HCT116 (cell line): ENCODE measurements around the gene IQUB. TPM values are rescaled to one million over a fixed set of nuclear protein-coding genes. Genes with fewer than 3 reads are reported as not detected.

ENCODE experiments used
- ATAC-seq: fragments of 200-7000 bp; cut with Tn5 transposase; 2 replicates; pipeline ENCODE4 v1.9.1; 2020; ENCODE audit warnings: mild to moderate bottlenecking, moderate library complexity
- BruUV-seq: library from RNA; stranded (reverse); fragments of 400-500 nt; replicated peaks from 2 replicates; lab custom pipeline; 2021; lab: Mats Ljungman, UMichigan
- CTCF ChIA-PET: fragments of 300-600 bp; sonication (Branson Sonifier 250); formaldehyde crosslinking; loops from one replicate; lab custom pipeline; 2021; ENCODE audit warnings: antibody characterized with exemption; lab: Charles Lee
- POLR2A ChIA-PET: fragments of 300-600, 350-600 bp; sonication (Branson Sonifier 250); formaldehyde crosslinking; loops from one replicate; lab custom pipeline; 2021; ENCODE audit warnings: antibody characterized with exemption; lab: Charles Lee
- RAD21 ChIA-PET, 2 experiments: fragments of 300-600 bp; sonication (Branson Sonifier 250); formaldehyde crosslinking; loops; one replicate each; lab custom pipeline; 2023; ENCODE audit warnings: low total read pairs in 2 of 2; ENCODE audit not compliant: uncharacterized antibody in 2 of 2, unreplicated experiment in 2 of 2, low non-redundant PET in 1 of 2; lab: Charles Lee
- DNase-seq: peaks from one replicate; pipeline ENCODE4 v3.0.0-alpha.2; 2010; ENCODE audit warnings: low read depth, low spot score
- H2AFZ ChIP-seq: fragments of 200-600 bp; shearing (Covaris generic), sonication (generic); 2 replicates; pipeline ENCODE4 v1.6.1; 2017; ENCODE audit warnings: low read depth, mixed run types, mixed read lengths, antibody characterized with exemption, low read length; ENCODE audit not compliant: poor library complexity, severe bottlenecking
- H3K27ac ChIP-seq: 2 replicates; pipeline ENCODE4 v1.5.1; 2012; ENCODE audit warnings: low read depth, low read length
- H3K27me3 ChIP-seq: fragments of 200-600 bp; sonication (generic); 2 replicates; pipeline ENCODE4 v1.6.1; 2016; ENCODE audit warnings: mixed run types, low read length, mixed read lengths; ENCODE audit not compliant: insufficient read depth
- H3K36me3 ChIP-seq, 2 experiments: fragments of 200-500 bp in 1 of 2; fragments of 200-600 bp in 1 of 2; sonication (Bioruptor generic) in 1 of 2; sonication (generic) in 1 of 2; 2 replicates each; pipeline versions ENCODE4 v1.5.1 to v1.6.1; 2014 to 2016; ENCODE audit warnings: low read length in 2 of 2, inconsistent platforms in 1 of 2, mixed read lengths in 1 of 2, mixed run types in 1 of 2; ENCODE audit not compliant: insufficient read depth in 2 of 2, control insufficient read depth in 1 of 2
- H3K4me1 ChIP-seq, 2 experiments: fragments of 200-600 bp in 1 of 2; sonication (generic) in 1 of 2; 2 replicates each; pipeline versions ENCODE4 v1.5.1 to v1.6.1; 2012 to 2017; ENCODE audit warnings: low read length in 2 of 2, inconsistent platforms in 1 of 2, mild to moderate bottlenecking in 1 of 2, mixed read lengths in 1 of 2, mixed run types in 1 of 2, moderate library complexity in 1 of 2; ENCODE audit not compliant: insufficient read depth in 2 of 2, control insufficient read depth in 1 of 2
- H3K4me2 ChIP-seq: fragments of 200-600 bp; sonication (generic); 2 replicates; pipeline ENCODE4 v1.6.1; 2017; ENCODE audit warnings: mixed run types, low read length, mixed read lengths
- H3K4me3 ChIP-seq, 2 experiments: fragments of 200-600 bp in 1 of 2; sonication (generic) in 1 of 2; replicated peaks in 1 of 2; 2 replicates each; pipeline ENCODE4 v1.5.1; 2011 to 2016; ENCODE audit warnings: low read length in 2 of 2, control low read depth in 1 of 2, low read depth in 1 of 2, mild to moderate bottlenecking in 1 of 2, mixed read lengths in 1 of 2, mixed run types in 1 of 2
- H3K79me2 ChIP-seq: fragments of 200-600 bp; sonication (generic); 2 replicates; pipeline ENCODE4 v1.6.1; 2017; ENCODE audit warnings: mild to moderate bottlenecking, mixed run types, low read length, moderate library complexity, mixed read lengths; ENCODE audit not compliant: insufficient read depth
- H3K9ac ChIP-seq: fragments of 200-600 bp; sonication (generic); 2 replicates; pipeline ENCODE4 v1.6.1; 2016; ENCODE audit warnings: low read length, mixed read lengths
- H3K9me2 ChIP-seq: fragments of 200-600 bp; sonication (generic), shearing (Covaris generic); 2 replicates; pipeline ENCODE4 v1.6.1; 2017; ENCODE audit warnings: mixed run types, mild to moderate bottlenecking, moderate library complexity; ENCODE audit not compliant: insufficient read depth
- H3K9me3 ChIP-seq, 2 experiments: fragments of 200-500 bp in 1 of 2; fragments of 200-600 bp in 1 of 2; sonication (Bioruptor generic) in 1 of 2; sonication (generic) in 1 of 2; 2 replicates each; pipeline ENCODE4 v1.6.1; 2014 to 2017; ENCODE audit warnings: low read length in 2 of 2, mixed read lengths in 2 of 2, inconsistent platforms in 1 of 2, low read depth in 1 of 2, mild to moderate bottlenecking in 1 of 2, mixed run types in 1 of 2, moderate library complexity in 1 of 2; ENCODE audit not compliant: control insufficient read depth in 1 of 2, insufficient read depth in 1 of 2
- H4K20me1 ChIP-seq: fragments of 200-600 bp; sonication (generic), shearing (Covaris generic); 2 replicates; pipeline ENCODE4 v1.6.1; 2017; ENCODE audit warnings: mixed run types, mild to moderate bottlenecking, moderate library complexity; ENCODE audit not compliant: insufficient read depth
- CEBPB ChIP-seq: IDR thresholded peaks from 2 replicates; pipeline ENCODE4 v1.6.1; 2012; ENCODE audit warnings: low read depth
- EZH2 ChIP-seq: fragments of 200-600 bp; sonication (generic); IDR thresholded peaks from 2 replicates; pipeline ENCODE4 v1.6.1; 2017; ENCODE audit warnings: antibody characterized with exemption, mixed run types
- JUND ChIP-seq: IDR thresholded peaks from 2 replicates; pipeline ENCODE4 v1.6.1; 2012
- SP1 ChIP-seq: IDR thresholded peaks from 2 replicates; pipeline ENCODE4 v1.6.1; 2012; ENCODE audit warnings: low read depth
- SRF ChIP-seq: IDR thresholded peaks from 2 replicates; pipeline ENCODE4 v1.6.1; 2012; ENCODE audit warnings: low read depth
- TCF7L2 ChIP-seq: IDR thresholded peaks from 2 replicates; pipeline ENCODE4 v1.7.0; 2011; ENCODE audit warnings: borderline replicate concordance, inconsistent platforms; ENCODE audit not compliant: insufficient read depth, insufficient read length; ENCODE audit errors: extremely low read depth
- intact Hi-C: fragments of 100-400 bp; cut with micrococcal nuclease; formaldehyde crosslinking; loops from 2 replicates; pipeline ENCODE4 v1.10.0; 2022
- total RNA-seq: library from RNA; stranded (reverse); gene quantifications from one replicate; pipeline ENCODE4 v1.2.1, GENCODE V29; 2021; ENCODE audit not compliant: unreplicated experiment
- TF ChIP-seq, protein P1 (sequence below): IDR thresholded peaks from 2 replicates; pipeline ENCODE4 v1.6.1; 2012
- TF ChIP-seq, protein P2 (sequence below): IDR thresholded peaks from 2 replicates; pipeline ENCODE4 v1.6.1; 2011; ENCODE audit warnings: mild to moderate bottlenecking, low read length, moderate library complexity; ENCODE audit not compliant: insufficient replicate concordance; ENCODE audit errors: extremely low read depth

IQUB gene
- total RNA-seq, 1 experiment from 2014 or later, result 0.79 TPM

DNA sequence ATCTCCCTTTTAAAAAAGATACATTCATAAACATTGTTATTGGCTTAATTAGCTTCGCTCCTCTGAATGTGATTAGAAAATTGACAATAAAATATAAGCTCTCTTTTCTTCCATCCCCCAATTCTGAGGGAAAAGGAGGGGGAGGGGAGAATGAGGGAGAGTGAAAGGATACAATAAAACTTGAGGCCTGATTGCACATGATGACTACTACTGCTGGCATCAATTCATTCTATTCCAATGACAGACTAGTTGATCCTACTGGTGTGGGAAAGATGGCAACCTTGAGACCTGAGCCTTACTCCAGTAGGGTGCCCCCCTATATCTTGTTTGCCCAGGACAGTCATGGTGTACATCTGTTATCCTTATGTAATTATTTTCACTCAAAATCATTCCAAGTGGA, 4.5 kb upstream of the IQUB start:
- BruUV-seq, result no TSS peak
- no peaks in the 10 kb centered on the region for H3K27me3 ChIP-seq
- ATAC-seq (no peak), DNase-seq (no peak)
- peaks cover 11 to 31% of the 10 kb centered on the region in 2 experiments for H3K4me1 ChIP-seq
- CTCF ChIA-PET, result interaction anchor here (3.0 kb wide), 1 partner anchor 45 kb away, joined by 13 read pairs; no protein-coding TSS in a partner anchor
- RAD21 ChIA-PET, result no interaction called here
- peak overlapping the region; percentile 60 for H3K4me2 ChIP-seq
- no peaks in the 10 kb centered on the region for H3K36me3 ChIP-seq
- H3K9me2 ChIP-seq, result no peaks in the 10 kb centered on the region
- TF ChIP-seq JUND (no peak), TCF7L2 (no peak), SRF (no peak), EZH2 (no peak), SP1 (no peak), CEBPB (no peak)
- TF ChIP-seq, protein P1, sequence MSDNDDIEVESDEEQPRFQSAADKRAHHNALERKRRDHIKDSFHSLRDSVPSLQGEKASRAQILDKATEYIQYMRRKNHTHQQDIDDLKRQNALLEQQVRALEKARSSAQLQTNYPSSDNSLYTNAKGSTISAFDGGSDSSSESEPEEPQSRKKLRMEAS, result no peak
- TF ChIP-seq, protein P2, sequence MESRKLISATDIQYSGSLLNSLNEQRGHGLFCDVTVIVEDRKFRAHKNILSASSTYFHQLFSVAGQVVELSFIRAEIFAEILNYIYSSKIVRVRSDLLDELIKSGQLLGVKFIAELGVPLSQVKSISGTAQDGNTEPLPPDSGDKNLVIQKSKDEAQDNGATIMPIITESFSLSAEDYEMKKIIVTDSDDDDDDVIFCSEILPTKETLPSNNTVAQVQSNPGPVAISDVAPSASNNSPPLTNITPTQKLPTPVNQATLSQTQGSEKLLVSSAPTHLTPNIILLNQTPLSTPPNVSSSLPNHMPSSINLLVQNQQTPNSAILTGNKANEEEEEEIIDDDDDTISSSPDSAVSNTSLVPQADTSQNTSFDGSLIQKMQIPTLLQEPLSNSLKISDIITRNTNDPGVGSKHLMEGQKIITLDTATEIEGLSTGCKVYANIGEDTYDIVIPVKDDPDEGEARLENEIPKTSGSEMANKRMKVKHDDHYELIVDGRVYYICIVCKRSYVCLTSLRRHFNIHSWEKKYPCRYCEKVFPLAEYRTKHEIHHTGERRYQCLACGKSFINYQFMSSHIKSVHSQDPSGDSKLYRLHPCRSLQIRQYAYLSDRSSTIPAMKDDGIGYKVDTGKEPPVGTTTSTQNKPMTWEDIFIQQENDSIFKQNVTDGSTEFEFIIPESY, result no peak
- TF ChIP-seq, all 23 proteins: peak for 0
- H3K27ac ChIP-seq, result no peak overlapping the region
- H3K79me2 ChIP-seq, result no peaks in the 10 kb centered on the region
- H2AFZ ChIP-seq, result no peak overlapping the region
- POLR2A ChIA-PET, result no interaction called here
- no peaks in the 10 kb centered on the region for H4K20me1 ChIP-seq
- 0 out of 2 replicates have a peak overlapping the region, but pooled peaks have one; percentile 29 for H3K9ac ChIP-seq
- no peak overlapping the region for H3K4me3 ChIP-seq
- no peaks in the 10 kb centered on the region for H3K9me3 ChIP-seq
- intact Hi-C loops, result no loop called here
